SK-N-SH (cell line): Measurements from ENCODE around the gene LIMS2. TPM values are rescaled to one million over a fixed set of nuclear protein-coding genes. Genes with fewer than 3 reads are reported as not detected.

Experiments
- CTCF ChIA-PET: fragments of 300-600, 350-600 bp; formaldehyde crosslinking; extraction: SDS; loops from one replicate; lab custom pipeline; 2021; lab: Yijun Ruan, JAX
- POLR2A ChIA-PET: fragments of 350-600 bp; sonication (Branson Sonifier 250); formaldehyde crosslinking; extraction: SDS; loops from one replicate; lab custom pipeline; 2020; ENCODE audit warnings: antibody characterized with exemption, inconsistent platforms; lab: Yijun Ruan, JAX
- DNase-seq: peaks from one replicate; pipeline ENCODE4 v3.0.0; 2012
- H2AFZ ChIP-seq: fragments of 200-600 bp; sonication (generic); 2 replicates; pipeline ENCODE4 v1.8.1; 2016; ENCODE audit warnings: antibody characterized with exemption, mild to moderate bottlenecking, low read depth
- H3F3A ChIP-seq: fragments of 200-600 bp; sonication (generic); replicated peaks from 2 replicates; pipeline ENCODE3; 2016; ENCODE audit warnings: antibody characterized with exemption, mild to moderate bottlenecking; ENCODE audit not compliant: insufficient read depth
- H3K27ac ChIP-seq, 2 experiments: fragments of 200-500 bp in 1 of 2; fragments of 200-600 bp in 1 of 2; sonication (Bioruptor generic) in 1 of 2; sonication (generic), shearing (Covaris generic) in 1 of 2; 2 replicates each; pipeline versions ENCODE4 v1.5.1 to v1.6.1; 2014 to 2016; ENCODE audit warnings: low read depth in 2 of 2, inconsistent platforms in 1 of 2, low read length in 1 of 2, mild to moderate bottlenecking in 1 of 2, mixed read lengths in 1 of 2
- H3K27me3 ChIP-seq: fragments of 200-600 bp; sonication (generic), shearing (Covaris generic); 2 replicates; pipeline ENCODE4 v1.6.1; 2016; ENCODE audit warnings: mixed run types; ENCODE audit not compliant: insufficient read depth
- H3K36me3 ChIP-seq, 2 experiments: fragments of 200-500 bp in 1 of 2; fragments of 200-600 bp in 1 of 2; sonication (Bioruptor generic) in 1 of 2; sonication (generic) in 1 of 2; replicated peaks in 1 of 2; 2 replicates each; pipeline versions ENCODE3 to v1.5.1; 2014 to 2016; ENCODE audit warnings: low read length in 1 of 2, mild to moderate bottlenecking in 1 of 2; ENCODE audit not compliant: insufficient read depth in 2 of 2, control insufficient read depth in 1 of 2
- H3K4me1 ChIP-seq, 2 experiments: fragments of 200-500 bp in 1 of 2; fragments of 200-600 bp in 1 of 2; sonication (Bioruptor generic) in 1 of 2; sonication (generic), shearing (Covaris generic) in 1 of 2; 2 replicates each; pipeline versions ENCODE4 v1.5.1 to v1.6.1; 2014 to 2016; ENCODE audit warnings: low read depth in 1 of 2, low read length in 1 of 2, mixed run types in 1 of 2; ENCODE audit not compliant: insufficient read depth in 2 of 2, control insufficient read depth in 1 of 2
- H3K4me2 ChIP-seq: fragments of 200-600 bp; sonication (generic), shearing (Covaris generic); 2 replicates; pipeline ENCODE4 v1.6.1; 2017; ENCODE audit warnings: mixed run types
- H3K4me3 ChIP-seq, 2 experiments: fragments of 200-500 bp in 1 of 2; fragments of 200-600 bp in 1 of 2; sonication (Bioruptor generic) in 1 of 2; sonication (generic), shearing (Covaris generic) in 1 of 2; 2 replicates each; pipeline versions ENCODE4 v1.5.1 to v1.8.1; 2014 to 2016; ENCODE audit warnings: low read depth in 2 of 2, inconsistent platforms in 1 of 2, low read length in 1 of 2, mild to moderate bottlenecking in 1 of 2, mixed read lengths in 1 of 2, moderate library complexity in 1 of 2
- H3K79me2 ChIP-seq: fragments of 200-600 bp; sonication (generic); 2 replicates; pipeline ENCODE4 v1.8.1; 2017; ENCODE audit warnings: mild to moderate bottlenecking; ENCODE audit not compliant: insufficient read depth
- H3K9ac ChIP-seq: fragments of 200-600 bp; sonication (generic); 2 replicates; pipeline ENCODE4 v1.6.1; 2017; ENCODE audit warnings: mixed run types
- H3K9me2 ChIP-seq: fragments of 200-600 bp; sonication (generic); 2 replicates; pipeline ENCODE4 v1.6.1; 2017; ENCODE audit warnings: mixed run types
- H3K9me3 ChIP-seq: fragments of 200-600 bp; sonication (generic); 2 replicates; pipeline ENCODE4 v1.6.1; 2017; ENCODE audit warnings: mixed run types, mild to moderate bottlenecking, moderate library complexity
- H4K20me1 ChIP-seq: fragments of 200-600 bp; sonication (generic); 2 replicates; pipeline ENCODE4 v1.6.1; 2017; ENCODE audit warnings: mild to moderate bottlenecking, mixed run types; ENCODE audit not compliant: insufficient read depth
- EP300 ChIP-seq, 2 experiments: IDR thresholded peaks; 2 replicates each; pipeline versions ENCODE4 v1.4.0 to v1.6.1; 2012; ENCODE audit warnings: borderline replicate concordance in 1 of 2, low read depth in 1 of 2, low read length in 1 of 2
- GABPA ChIP-seq: IDR thresholded peaks from 2 replicates; pipeline ENCODE4 v1.4.0; 2012; ENCODE audit warnings: low read depth, mild to moderate bottlenecking
- GATA2 ChIP-seq: sonication (generic); formaldehyde crosslinking; IDR thresholded peaks from 2 replicates; pipeline ENCODE4 v1.5.0; 2020; ENCODE audit warnings: mild to moderate bottlenecking, missing genetic modification reagents
- MAX ChIP-seq: IDR thresholded peaks from 2 replicates; pipeline ENCODE4 v1.4.0; 2012; ENCODE audit warnings: low read depth
- MEF2A ChIP-seq: IDR thresholded peaks from 2 replicates; pipeline ENCODE4 v1.4.0; 2012; ENCODE audit warnings: low read depth, borderline replicate concordance
- NRF1 ChIP-seq: IDR thresholded peaks from 2 replicates; pipeline ENCODE4 v1.6.1; 2012; ENCODE audit warnings: low read depth, mild to moderate bottlenecking, low read length
- RAD21 ChIP-seq: IDR thresholded peaks from 2 replicates; pipeline ENCODE4 v1.6.1; 2012; ENCODE audit warnings: mild to moderate bottlenecking, low read length
- REST ChIP-seq: IDR thresholded peaks from 2 replicates; pipeline ENCODE4 v1.6.1; 2012; ENCODE audit warnings: mild to moderate bottlenecking, low read depth, low read length, moderate library complexity
- RFX5 ChIP-seq: IDR thresholded peaks from 2 replicates; pipeline ENCODE4 v1.6.1; 2012; ENCODE audit warnings: mild to moderate bottlenecking, improper control_type of control experiment, low read length
- TCF12 ChIP-seq: IDR thresholded peaks from 2 replicates; pipeline ENCODE4 v1.4.0; 2012
- TEAD4 ChIP-seq: IDR thresholded peaks from 2 replicates; pipeline ENCODE4 v1.4.0; 2012; ENCODE audit warnings: mild to moderate bottlenecking, borderline replicate concordance; ENCODE audit not compliant: insufficient read depth
- ZBTB33 ChIP-seq: IDR thresholded peaks from 2 replicates; pipeline ENCODE4 v1.4.0; 2012; ENCODE audit warnings: low read depth, borderline replicate concordance
- WGBS: methylation state at CpG from one replicate; pipeline ENCODE4 v1.1.6; 2017; ENCODE audit warnings: low lambda C conversion rate; 5-methylcytosine and 5-hydroxymethylcytosine counted together
- polyA plus RNA-seq, 3 experiments: library from polyadenylated mRNA; depleted of rRNA; stranded (reverse); fragments of >200 nt; gene quantifications; 2 replicates each; pipeline ENCODE4 v1.2.3, GENCODE V29; 2012

Gene LIMS2
- polyA plus RNA-seq, 1 of the 3 experiments (the other 2 are of a cell fraction): 2.7 TPM

GRCh38 chr2:127634066-127634617 lies 41.2 kb downstream of the LIMS2 start:
- H4K20me1 ChIP-seq: no peaks in the 10 kb centered on the region
- no peak overlapping the region for H2AFZ ChIP-seq
- DNase-seq: peak; percentile 73
- ChIA-PET POLR2A (no interaction called here), CTCF (interaction anchor here (0.6 kb wide), 1 partner anchor 388 kb away, joined by 4 read pairs; no protein-coding TSS in a partner anchor)
- H3K27me3 ChIP-seq: no peaks in the 10 kb centered on the region
- peaks cover 10 to 34% of the 10 kb centered on the region in 2 experiments; a peak in 3 of 4 replicates for H3K4me1 ChIP-seq
- H3F3A ChIP-seq: no peaks in the 10 kb centered on the region
- H3K9ac ChIP-seq: no peak overlapping the region
- TF ChIP-seq EP300 (IDR thresholded peaks at IDR 0.05; ENCODE audit: borderline replicate concordance in 1 of 2, low read depth in 1 of 2, low read length in 1 of 2) (no peak), GABPA (no peak), TEAD4 (no peak), GATA2 (CRISPR knock-in tag) (0 out of 2 replicates have a peak, but pooled peaks have one; percentile 12), RAD21 (peak; percentile 23)
- no peaks in the 10 kb centered on the region for H3K9me2 ChIP-seq
- peak overlapping the region in 1 of 2 experiments; percentile 51; a peak in 1 of 4 replicates for H3K27ac ChIP-seq
- no peak overlapping the region for H3K4me3 ChIP-seq
- H3K9me3 ChIP-seq: no peaks in the 10 kb centered on the region
- WGBS: 0% methylated on average over 1 of the region's 16 CpGs
- no peak overlapping the region for H3K4me2 ChIP-seq
- no peaks in the 10 kb centered on the region for H3K36me3 ChIP-seq
- H3K79me2 ChIP-seq: no peaks in the 10 kb centered on the region

- TF ChIP-seq TCF12: no peak
- DNase-seq: no peak
- H3F3A ChIP-seq: no peaks in the 10 kb centered on the region
- H3K4me2 ChIP-seq: no peak overlapping the region
- H3K9me3 ChIP-seq: no peaks in the 10 kb centered on the region
- H3K79me2 ChIP-seq: no peaks in the 10 kb centered on the region
- 94% methylated on average over 8 of the region's 9 CpGs for WGBS
- POLR2A ChIA-PET: no interaction called here
- no peak overlapping the region for H3K9ac ChIP-seq
- no peaks in the 10 kb centered on the region for H3K36me3 ChIP-seq
- no peak overlapping the region for H2AFZ ChIP-seq
- H4K20me1 ChIP-seq: no peaks in the 10 kb centered on the region
- CTCF ChIA-PET: interaction anchor here (0.6 kb wide), 1 partner anchor 389 kb away, joined by 4 read pairs; no protein-coding TSS in a partner anchor
- no peaks in the 10 kb centered on the region for H3K9me2 ChIP-seq
- peak overlapping the region in 1 of 2 experiments; percentile 51; a peak in 1 of 4 replicates for H3K27ac ChIP-seq
- no peak overlapping the region for H3K4me3 ChIP-seq
- no peaks in the 10 kb centered on the region for H3K27me3 ChIP-seq
- H3K4me1 ChIP-seq: peaks cover 10 to 34% of the 10 kb centered on the region in 2 experiments; a peak in 3 of 4 replicates
These were observed 41.7 kb downstream of the LIMS2 start for GRCh38 chr2:127633556-127634065.

- Histone ChIP-seq H3K79me2 (no peaks in the 10 kb centered on the region), H3K36me3 (no peaks in the 10 kb centered on the region), H3K9me2 (no peaks in the 10 kb centered on the region), H3K27ac (no peak overlapping the region; a peak in 1 of 4 replicates), H4K20me1 (no peaks in the 10 kb centered on the region), H3K4me1 (peaks cover 7 to 34% of the 10 kb centered on the region in 2 experiments; a peak in 3 of 4 replicates), H3K9ac (no peak overlapping the region), H3K4me3 (no peak overlapping the region), H3K4me2 (no peak overlapping the region), H3K9me3 (no peaks in the 10 kb centered on the region), H3F3A (no peaks in the 10 kb centered on the region), H2AFZ (no peak overlapping the region), H3K27me3 (no peaks in the 10 kb centered on the region)
- ChIA-PET CTCF (interaction anchor here (0.8 to 2.0 kb wide), 4 partner anchors 7 to 62 kb away, joined by 3 to 8 read pairs (median 4); no protein-coding TSS in a partner anchor), POLR2A (no interaction called here)
- DNase-seq: no peak
- 92% methylated on average over 15 of the region's 25 CpGs for WGBS
- no peak for TF ChIP-seq MEF2A
- no peak for TF ChIP-seq NRF1
- TF ChIP-seq RAD21: no peak
- TF ChIP-seq REST: no peak
- TF ChIP-seq MAX: no peak
- no peak for TF ChIP-seq ZBTB33
- TF ChIP-seq RFX5: no peak
- no peak for TF ChIP-seq TEAD4
- TF ChIP-seq TCF12: no peak
These were observed 42.5 kb downstream of the LIMS2 start for GRCh38 chr2:127632592-127633489.
